Measurements from ENCODE around the gene SIRPA. TPM values are rescaled to one million over a fixed set of nuclear protein-coding genes. Genes with fewer than 3 reads are reported as not detected.

SIRPA gene
- total and polyA plus RNA-seq, 2 of the 4 experiments (the other 2 are of a cell fraction), result 9.9 to 40.2 TPM

DNA sequence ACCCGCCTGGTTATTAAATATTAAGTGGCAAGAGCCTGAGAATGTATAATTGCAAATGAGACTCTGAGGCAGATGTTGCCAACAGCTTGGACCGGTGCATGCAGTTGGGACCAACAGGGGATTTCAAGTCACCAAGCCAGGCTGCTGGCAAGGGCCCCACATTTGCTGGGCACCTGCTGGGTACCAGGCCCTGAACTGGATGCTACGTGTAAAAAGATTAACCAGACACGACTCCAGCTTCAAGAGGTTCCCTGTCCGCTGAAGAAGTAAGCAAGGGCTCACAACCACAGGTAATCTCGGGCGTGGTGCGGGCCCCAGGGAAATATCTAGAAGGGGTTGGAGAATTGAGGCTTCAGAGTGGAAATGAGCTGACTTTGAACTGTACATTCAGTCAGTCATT is 13.2 kb upstream of the SIRPA start:
- H3K4me3 ChIP-seq (ENCODE audit: insufficient read depth, low read depth, low read length), result no peak overlapping the region

More for the DNA sequence above, 13.2 kb upstream of the SIRPA start:
- Histone ChIP-seq H3K18ac (ENCODE audit: low read depth, low read length) (no peak overlapping the region), H3K14ac (replicated peaks; ENCODE audit: low read depth, low read length) (no peak overlapping the region), H3K4me2 (ENCODE audit: low read depth, low read length) (no peak overlapping the region), H3K9me3 (ENCODE audit: control insufficient read depth, insufficient read depth, low read length) (no peaks in the 10 kb centered on the region), H3K56ac (ENCODE audit: extremely low read depth, insufficient read depth, low read length) (no peak overlapping the region), H2BK15ac (ENCODE audit: low read depth, low read length) (no peak overlapping the region), H3K27ac (ENCODE audit: insufficient read depth, low read length) (no peak overlapping the region), H2BK5ac (ENCODE audit: low read depth, low read length, poor library complexity, severe bottlenecking) (no peak overlapping the region), H4K20me1 (ENCODE audit: insufficient read depth, low read length) (no peaks in the 10 kb centered on the region), H4K5ac (ENCODE audit: low read depth, low read length) (no peak overlapping the region), H4K8ac (ENCODE audit: low read depth in 2 of 2, low read length in 2 of 2) (no peak overlapping the region), H2AFZ (replicated peaks; ENCODE audit: low read length, poor library complexity) (no peak overlapping the region), H2AK5ac (ENCODE audit: low read depth, low read length) (no peak overlapping the region), H3K4me1 (ENCODE audit: control insufficient read depth, insufficient read depth, low read length) (peaks cover 7% of the 10 kb centered on the region), H3K27me3 (ENCODE audit: control insufficient read depth, insufficient read depth, low read length) (peaks cover 10% of the 10 kb centered on the region; the same call in 1 of the 2 replicates), H2AK9ac (replicated peaks; ENCODE audit: low read depth, low read length, poor library complexity) (no peak overlapping the region), H3K9ac (ENCODE audit: low read depth, low read length) (no peak overlapping the region), H2BK20ac (ENCODE audit: low read depth, low read length) (no peak overlapping the region), H3K4ac (ENCODE audit: low read depth, low read length) (no peak overlapping the region), H3K9me1 (ENCODE audit: insufficient read depth, low read length) (peaks cover 3% of the 10 kb centered on the region; the same call in 1 of the 2 replicates), H2BK120ac (ENCODE audit: low read depth, low read length) (no peak overlapping the region), H3K36me3 (ENCODE audit: control insufficient read depth, insufficient read depth, low read length) (no peaks in the 10 kb centered on the region), H4K91ac (ENCODE audit: insufficient read depth, low read depth, low read length) (no peak overlapping the region), H3K23ac (ENCODE audit: low read depth, low read length) (no peak overlapping the region), H3K79me1 (ENCODE audit: low read depth in 1 of 2, low read length in 2 of 2) (no peaks in the 10 kb centered on the region)
- dilution Hi-C loops (cut with HindIII; ENCODE audit: low sequenced_read_pairs, unreplicated experiment) (no loop called here), intact Hi-C loops (cut with micrococcal nuclease) (no loop called here), in situ Hi-C loops (cut with MboI; ENCODE audit: low sequenced_read_pairs) (no loop called here)
- WGBS, 2 experiments (ENCODE audit: extremely low coverage in 2 of 2, insufficient read length in 1 of 2), result 77% methylated on average over 6 of the region's 8 CpGs; no CpG with 5 or more reads in 1 of the 2 experiments
- TF ChIP-seq, protein P1, sequence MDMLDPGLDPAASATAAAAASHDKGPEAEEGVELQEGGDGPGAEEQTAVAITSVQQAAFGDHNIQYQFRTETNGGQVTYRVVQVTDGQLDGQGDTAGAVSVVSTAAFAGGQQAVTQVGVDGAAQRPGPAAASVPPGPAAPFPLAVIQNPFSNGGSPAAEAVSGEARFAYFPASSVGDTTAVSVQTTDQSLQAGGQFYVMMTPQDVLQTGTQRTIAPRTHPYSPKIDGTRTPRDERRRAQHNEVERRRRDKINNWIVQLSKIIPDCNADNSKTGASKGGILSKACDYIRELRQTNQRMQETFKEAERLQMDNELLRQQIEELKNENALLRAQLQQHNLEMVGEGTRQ (IDR thresholded peaks at IDR 0.05; ENCODE audit: low read depth, low read length), result no peak
- TF ChIP-seq CEBPB (IDR thresholded peaks at IDR 0.05; ENCODE audit: low read depth, low read length), result no peak
- TF ChIP-seq MAFK (IDR thresholded peaks at IDR 0.05; ENCODE audit: low read depth, low read length), result no peak
- TF ChIP-seq RAD21 (IDR thresholded peaks at IDR 0.05; ENCODE audit: low read length), result no peak
- TF ChIP-seq FOS (IDR thresholded peaks at IDR 0.05; ENCODE audit: low read depth, low read length), result no peak
- TF ChIP-seq CHD1 (IDR thresholded peaks at IDR 0.05; ENCODE audit: low read depth, low read length), result no peak
- no peak for TF ChIP-seq RCOR1 (IDR thresholded peaks at IDR 0.05; ENCODE audit: insufficient replicate concordance, low read length)
- TF ChIP-seq MXI1 (IDR thresholded peaks at IDR 0.05; ENCODE audit: borderline replicate concordance, low read depth, low read length), result no peak
- no peak for TF ChIP-seq MAZ (IDR thresholded peaks at IDR 0.05; ENCODE audit: borderline replicate concordance, low read depth, low read length)
- no peak for TF ChIP-seq BHLHE40 (IDR thresholded peaks at IDR 0.05; ENCODE audit: low read depth, low read length)
- no peak for TF ChIP-seq SMC3 (IDR thresholded peaks at IDR 0.05; ENCODE audit: low read depth, low read length)
- TF ChIP-seq NFE2L2 (IDR thresholded peaks at IDR 0.05; ENCODE audit: low read depth, low read length), result no peak
- TF ChIP-seq, protein P2, sequence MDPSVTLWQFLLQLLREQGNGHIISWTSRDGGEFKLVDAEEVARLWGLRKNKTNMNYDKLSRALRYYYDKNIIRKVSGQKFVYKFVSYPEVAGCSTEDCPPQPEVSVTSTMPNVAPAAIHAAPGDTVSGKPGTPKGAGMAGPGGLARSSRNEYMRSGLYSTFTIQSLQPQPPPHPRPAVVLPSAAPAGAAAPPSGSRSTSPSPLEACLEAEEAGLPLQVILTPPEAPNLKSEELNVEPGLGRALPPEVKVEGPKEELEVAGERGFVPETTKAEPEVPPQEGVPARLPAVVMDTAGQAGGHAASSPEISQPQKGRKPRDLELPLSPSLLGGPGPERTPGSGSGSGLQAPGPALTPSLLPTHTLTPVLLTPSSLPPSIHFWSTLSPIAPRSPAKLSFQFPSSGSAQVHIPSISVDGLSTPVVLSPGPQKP (IDR thresholded peaks at IDR 0.05; ENCODE audit: borderline replicate concordance, low read depth, low read length), result no peak
- no peak for TF ChIP-seq RFX5 (IDR thresholded peaks at IDR 0.05; ENCODE audit: low read depth, low read length)
- TF ChIP-seq, protein P3, sequence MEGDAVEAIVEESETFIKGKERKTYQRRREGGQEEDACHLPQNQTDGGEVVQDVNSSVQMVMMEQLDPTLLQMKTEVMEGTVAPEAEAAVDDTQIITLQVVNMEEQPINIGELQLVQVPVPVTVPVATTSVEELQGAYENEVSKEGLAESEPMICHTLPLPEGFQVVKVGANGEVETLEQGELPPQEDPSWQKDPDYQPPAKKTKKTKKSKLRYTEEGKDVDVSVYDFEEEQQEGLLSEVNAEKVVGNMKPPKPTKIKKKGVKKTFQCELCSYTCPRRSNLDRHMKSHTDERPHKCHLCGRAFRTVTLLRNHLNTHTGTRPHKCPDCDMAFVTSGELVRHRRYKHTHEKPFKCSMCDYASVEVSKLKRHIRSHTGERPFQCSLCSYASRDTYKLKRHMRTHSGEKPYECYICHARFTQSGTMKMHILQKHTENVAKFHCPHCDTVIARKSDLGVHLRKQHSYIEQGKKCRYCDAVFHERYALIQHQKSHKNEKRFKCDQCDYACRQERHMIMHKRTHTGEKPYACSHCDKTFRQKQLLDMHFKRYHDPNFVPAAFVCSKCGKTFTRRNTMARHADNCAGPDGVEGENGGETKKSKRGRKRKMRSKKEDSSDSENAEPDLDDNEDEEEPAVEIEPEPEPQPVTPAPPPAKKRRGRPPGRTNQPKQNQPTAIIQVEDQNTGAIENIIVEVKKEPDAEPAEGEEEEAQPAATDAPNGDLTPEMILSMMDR (conservative IDR thresholded peaks at IDR 0.05; ENCODE audit: low read depth, low read length), result no peak
- TF ChIP-seq POLR2A (IDR thresholded peaks at IDR 0.05; ENCODE audit: low read depth, low read length), result no peak
- CTCF ChIA-PET, result no interaction called here
- ATAC-seq (ENCODE audit: low read depth), result no peak
- POLR2A ChIA-PET (ENCODE audit: unreplicated experiment), result no interaction called here
- no TSS peak for BruUV-seq (replicated peaks)
- no peak for DNase-seq
